Activated CD4-positive, CD25-positive, alpha-beta regulatory T cell treated with anti-CD3 and anti-CD28 coated beads, Interleukin-2, amount 50 U/mL, for 72 hours (primary cell): ENCODE measurements around the gene NDST3.
A peak's percentile ranks its signal among the peaks of the same experiment; 100 is the strongest.
"Not testable (repeated sequence)": the region's sequence is repeated elsewhere in the genome, so short reads cannot be mapped to it uniquely, and the experiment has no call there.

Source experiments
- DNase-seq: peaks from one replicate; pipeline ENCODE4 v3.0.0; 2021

The NDST3 gene

GRCh38 chr4:118190903-118191302, 156.6 kb downstream of the NDST3 start:
- no peak for DNase-seq

GRCh38 chr4:118193421-118193820, 159.1 kb downstream of the NDST3 start:
- DNase-seq = no peak

GRCh38 chr4:118206627-118207026, 172.3 kb downstream of the NDST3 start:
- no peak for DNase-seq

- no peak for DNase-seq
Observed at GRCh38 chr4:118213101-118213500, 178.8 kb downstream of the NDST3 start.

GRCh38 chr4:118215826-118216225, 181.5 kb downstream of the NDST3 start:
- no peak for DNase-seq

- DNase-seq = no peak
Observed at GRCh38 chr4:118221227-118221800, 187.0 kb downstream of the NDST3 start.

- DNase-seq = no peak
Observed at GRCh38 chr4:118224243-118224829, 190.1 kb downstream of the NDST3 start.

- DNase-seq = no peak
Observed at GRCh38 chr4:118225511-118225910, 191.2 kb downstream of the NDST3 start.

GRCh38 chr4:118226311-118227010, 192.2 kb downstream of the NDST3 start:
- no peak for DNase-seq

GRCh38 chr4:118235566-118236120, 201.4 kb downstream of the NDST3 start:
- DNase-seq = no peak

- DNase-seq = no peak
Observed at GRCh38 chr4:118237531-118237930, 203.2 kb downstream of the NDST3 start.

- DNase-seq = no peak
Observed at GRCh38 chr4:118249890-118250289, 215.6 kb downstream of the NDST3 start.

- DNase-seq = no peak
Observed at GRCh38 chr4:118254368-118254767, 220.1 kb downstream of the NDST3 start.

GRCh38 chr4:118259111-118259510, 224.8 kb downstream of the NDST3 start:
- DNase-seq = no peak

- no peak for DNase-seq
Observed at GRCh38 chr4:118260309-118260708, 226.0 kb downstream of the NDST3 start.

GRCh38 chr4:118264096-118264495, 229.8 kb downstream of the NDST3 start:
- no peak for DNase-seq

- peak; percentile 38 for DNase-seq
Observed at GRCh38 chr4:118265312-118266144, 231.2 kb downstream of the NDST3 start.

GRCh38 chr4:118266145-118266496, 231.8 kb downstream of the NDST3 start:
- DNase-seq = not testable (repeated sequence)

- no peak for DNase-seq
Observed at GRCh38 chr4:118268780-118269179, 234.5 kb downstream of the NDST3 start.

- DNase-seq = no peak
Observed at GRCh38 chr4:118270492-118270891, 236.2 kb downstream of the NDST3 start.

GRCh38 chr4:118271788-118272187, 237.5 kb downstream of the NDST3 start:
- no peak for DNase-seq

GRCh38 chr4:118273642-118274041, 239.4 kb downstream of the NDST3 start:
- DNase-seq = no peak

- no peak for DNase-seq
Observed at GRCh38 chr4:118276580-118276979, 242.3 kb downstream of the NDST3 start.
